ENCODE measurements around the gene REXO1.

REXO1 gene

DNA sequence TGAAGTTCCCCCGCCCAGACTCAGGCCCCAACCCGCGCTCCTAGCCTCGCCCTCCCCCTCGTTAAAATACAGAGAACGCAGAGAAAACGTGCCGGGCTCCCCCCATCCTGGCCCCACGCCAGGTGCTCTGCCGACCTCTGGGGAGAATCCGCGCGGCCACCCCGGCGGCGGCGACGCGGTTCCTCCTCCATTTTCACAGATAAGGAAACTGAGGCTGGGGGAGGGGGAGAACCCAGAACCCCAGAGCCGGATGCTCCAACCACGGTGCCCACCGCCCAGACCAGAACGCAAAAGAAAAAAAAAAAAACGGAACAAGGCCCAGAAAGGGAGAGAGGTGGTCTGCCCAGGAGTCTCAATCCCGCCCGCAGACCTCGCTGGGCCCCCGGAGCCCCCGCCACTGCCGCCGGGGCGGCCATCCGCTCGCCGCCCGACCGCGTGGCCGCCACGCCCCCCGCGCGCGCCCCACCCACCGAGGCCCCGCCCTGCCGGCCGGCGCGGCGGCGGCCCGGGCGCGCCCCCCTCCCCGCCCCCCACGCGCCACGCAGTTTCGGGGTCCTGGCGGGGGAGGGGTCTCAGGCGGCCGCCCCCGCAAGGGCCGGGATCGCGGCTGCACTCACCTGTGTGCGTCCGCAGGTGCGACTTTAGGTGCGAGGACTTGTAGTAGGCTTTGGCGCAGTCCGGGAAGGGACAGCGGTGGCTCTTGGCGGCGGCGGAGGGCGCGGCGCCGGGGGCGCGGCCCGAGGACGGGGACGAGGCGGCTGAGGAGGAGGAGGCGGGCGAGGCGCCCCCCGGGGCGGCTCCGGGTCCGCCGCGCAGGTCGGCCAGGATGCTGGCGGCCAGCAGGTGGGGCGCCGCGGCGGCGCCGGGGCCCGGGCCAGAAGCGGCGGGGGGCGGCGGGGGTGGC is 14.4 kb upstream of the REXO1 start:
- in situ Hi-C loops (cut with MboI; ENCODE audit: low sequenced_read_pairs), result no loop called here

DNA sequence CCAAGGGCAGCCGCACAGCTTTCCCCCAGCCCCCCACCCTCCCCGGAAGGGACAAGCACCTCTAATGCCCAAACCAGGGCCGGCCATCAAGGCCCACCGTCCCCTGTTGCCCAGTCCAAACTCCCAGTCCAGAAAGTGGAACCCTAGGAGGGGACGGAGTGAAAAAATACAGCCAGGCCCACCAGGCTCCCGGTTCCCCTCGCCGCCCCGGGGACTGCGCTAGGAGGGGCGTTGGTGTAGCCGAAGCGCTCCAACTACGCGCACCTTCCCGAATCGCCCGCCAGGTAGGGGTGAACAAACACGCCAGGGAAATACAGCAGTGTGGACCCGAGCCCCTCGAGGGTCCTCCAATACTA is 13.8 kb upstream of the REXO1 start:
- in situ Hi-C loops (cut with MboI; ENCODE audit: low sequenced_read_pairs), result no loop called here

DNA sequence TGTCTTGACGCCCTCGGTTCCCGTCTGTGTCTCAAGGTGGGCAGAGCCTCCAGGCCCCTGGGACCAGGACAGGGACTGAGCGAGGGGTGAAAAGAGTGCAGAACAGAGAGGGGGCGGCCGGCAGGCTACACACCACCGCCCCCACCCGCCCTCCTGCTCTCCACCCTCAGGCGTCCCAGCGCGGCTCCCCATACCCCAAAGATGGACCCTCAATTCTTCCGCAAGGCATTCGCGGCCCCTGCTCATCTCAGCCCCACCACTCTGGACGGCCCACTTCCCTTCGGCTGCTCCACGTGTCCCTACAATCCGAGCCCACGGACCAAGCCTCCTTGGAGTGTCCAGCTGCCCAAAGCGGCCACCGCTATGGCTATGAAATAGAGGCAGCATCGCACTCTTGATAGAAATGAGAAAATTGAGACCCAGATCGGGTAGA is 13.3 kb upstream of the REXO1 start:
- in situ Hi-C loops (cut with MboI; ENCODE audit: low sequenced_read_pairs), result no loop called here

GRCh38 chr19:1860821-1861598 is 12.7 kb upstream of the REXO1 start:
- in situ Hi-C loops (cut with MboI; ENCODE audit: low sequenced_read_pairs), result no loop called here

DNA sequence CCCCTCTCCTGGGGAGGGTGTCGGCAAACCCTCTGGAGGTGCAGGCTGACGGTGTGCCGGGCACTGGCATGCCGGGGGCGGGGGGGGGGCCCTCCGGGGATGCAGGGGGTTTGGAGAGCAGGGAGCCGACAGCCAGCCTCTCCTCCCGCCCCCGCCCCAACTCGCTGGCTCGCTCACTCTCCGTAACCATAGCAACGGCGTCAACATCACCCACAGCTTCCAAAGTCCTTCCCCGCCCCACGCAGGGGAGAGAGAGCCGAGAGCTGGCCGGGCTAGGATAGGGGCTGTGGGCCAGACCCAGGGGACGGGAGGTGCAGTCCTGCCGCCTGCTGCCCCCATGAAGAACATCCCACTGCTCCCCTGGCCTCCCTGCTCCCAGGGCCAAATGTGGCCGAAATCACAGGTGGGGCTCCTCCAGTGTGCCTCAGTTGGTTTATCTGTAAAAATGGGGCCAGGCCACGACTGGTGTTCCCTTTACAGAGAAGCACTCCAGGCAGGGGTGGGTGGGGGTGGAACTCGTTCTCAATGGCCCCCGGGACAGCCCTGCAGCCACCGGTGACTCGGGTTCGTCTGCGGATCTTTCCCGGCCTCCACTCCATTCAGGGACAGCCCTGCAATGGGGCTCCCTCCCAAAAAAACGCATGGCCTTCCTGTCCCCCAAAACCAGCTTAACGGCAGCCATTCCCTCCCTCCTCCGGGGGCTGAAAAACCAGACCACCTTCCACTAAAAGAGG is 11.9 kb upstream of the REXO1 start:
- in situ Hi-C loops (cut with MboI; ENCODE audit: low sequenced_read_pairs), result no loop called here

DNA sequence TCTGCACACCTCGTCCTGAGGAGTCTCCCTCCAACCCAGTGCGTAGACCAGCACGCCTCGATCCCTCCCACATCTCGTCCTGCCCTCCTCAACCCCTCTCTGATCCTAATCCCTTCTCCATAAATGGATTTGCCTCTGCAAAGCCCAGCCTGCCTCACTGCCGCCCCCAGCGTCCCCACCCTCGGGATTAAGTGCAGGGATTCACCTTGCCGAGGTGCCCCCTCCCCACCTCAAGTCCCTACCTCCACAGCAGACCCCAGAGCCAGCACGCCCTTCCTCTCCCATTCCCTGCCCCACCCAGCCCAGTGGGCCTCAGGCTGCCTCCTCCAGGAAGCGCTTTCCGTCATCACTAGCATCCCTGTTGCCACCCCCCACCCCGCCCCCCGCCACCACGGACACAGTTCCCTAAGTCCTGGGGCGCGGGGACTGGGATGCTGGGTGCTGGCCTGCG is 11.1 kb upstream of the REXO1 start:
- in situ Hi-C loops (cut with MboI; ENCODE audit: low sequenced_read_pairs), result no loop called here

- in situ Hi-C loops (cut with MboI; ENCODE audit: low sequenced_read_pairs), result no loop called here
These were observed 10.3 kb upstream of the REXO1 start for GRCh38 chr19:1858412-1859081.

- in situ Hi-C loops (cut with MboI; ENCODE audit: low sequenced_read_pairs), result no loop called here
These were observed 9.5 kb upstream of the REXO1 start for GRCh38 chr19:1857648-1858326.

DNA sequence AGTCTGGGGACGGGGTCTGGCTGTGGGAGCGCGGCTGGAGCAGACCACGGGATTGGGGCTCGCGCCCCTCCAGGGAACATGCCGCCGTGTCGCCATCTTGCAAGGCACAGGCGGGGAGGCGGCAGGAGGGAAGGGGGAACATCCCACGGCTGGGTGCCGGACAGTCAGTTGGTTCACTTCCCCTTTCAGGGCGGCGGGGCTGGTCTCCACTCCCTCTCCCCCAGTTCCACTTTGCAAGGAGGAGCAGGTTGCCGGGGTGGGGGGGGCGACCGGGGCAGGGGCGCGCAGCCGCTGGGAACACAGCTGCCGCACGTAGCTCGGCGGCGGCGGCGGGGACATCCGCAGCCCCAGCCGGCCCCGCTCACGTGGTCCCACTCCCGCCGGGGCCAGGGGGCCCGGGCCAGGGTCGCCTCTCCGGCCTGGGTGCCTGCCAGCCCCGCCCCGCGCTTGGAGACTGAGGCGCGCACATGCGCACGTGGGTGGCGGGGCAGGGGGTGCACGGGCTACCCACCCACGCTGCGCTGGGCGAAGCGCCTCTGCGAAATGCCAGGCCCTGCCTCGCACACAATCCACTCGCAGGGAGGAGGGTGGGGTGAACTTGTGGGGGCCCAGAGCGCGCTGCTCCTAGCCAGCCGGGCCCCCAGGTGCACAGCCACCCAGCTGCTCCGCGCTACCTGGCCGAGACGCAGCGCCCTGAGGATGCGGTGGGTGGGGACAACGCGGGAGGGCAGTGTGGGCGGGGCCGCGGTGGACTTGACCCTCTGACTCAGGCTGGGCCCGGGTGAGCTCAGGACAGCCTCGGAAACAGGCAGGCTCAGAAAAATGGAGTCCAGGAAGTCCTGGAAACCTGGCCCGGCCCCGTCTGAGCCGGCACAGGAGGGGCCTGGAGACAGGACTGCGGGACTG is 8.7 kb upstream of the REXO1 start:
- in situ Hi-C loops (cut with MboI; ENCODE audit: low sequenced_read_pairs), result no loop called here

- in situ Hi-C loops (cut with MboI; ENCODE audit: low sequenced_read_pairs), result no loop called here
These were observed 8.0 kb upstream of the REXO1 start for GRCh38 chr19:1856345-1856697.

- in situ Hi-C loops (cut with MboI; ENCODE audit: low sequenced_read_pairs), result no loop called here
These were observed 7.6 kb upstream of the REXO1 start for GRCh38 chr19:1855828-1856255.

DNA sequence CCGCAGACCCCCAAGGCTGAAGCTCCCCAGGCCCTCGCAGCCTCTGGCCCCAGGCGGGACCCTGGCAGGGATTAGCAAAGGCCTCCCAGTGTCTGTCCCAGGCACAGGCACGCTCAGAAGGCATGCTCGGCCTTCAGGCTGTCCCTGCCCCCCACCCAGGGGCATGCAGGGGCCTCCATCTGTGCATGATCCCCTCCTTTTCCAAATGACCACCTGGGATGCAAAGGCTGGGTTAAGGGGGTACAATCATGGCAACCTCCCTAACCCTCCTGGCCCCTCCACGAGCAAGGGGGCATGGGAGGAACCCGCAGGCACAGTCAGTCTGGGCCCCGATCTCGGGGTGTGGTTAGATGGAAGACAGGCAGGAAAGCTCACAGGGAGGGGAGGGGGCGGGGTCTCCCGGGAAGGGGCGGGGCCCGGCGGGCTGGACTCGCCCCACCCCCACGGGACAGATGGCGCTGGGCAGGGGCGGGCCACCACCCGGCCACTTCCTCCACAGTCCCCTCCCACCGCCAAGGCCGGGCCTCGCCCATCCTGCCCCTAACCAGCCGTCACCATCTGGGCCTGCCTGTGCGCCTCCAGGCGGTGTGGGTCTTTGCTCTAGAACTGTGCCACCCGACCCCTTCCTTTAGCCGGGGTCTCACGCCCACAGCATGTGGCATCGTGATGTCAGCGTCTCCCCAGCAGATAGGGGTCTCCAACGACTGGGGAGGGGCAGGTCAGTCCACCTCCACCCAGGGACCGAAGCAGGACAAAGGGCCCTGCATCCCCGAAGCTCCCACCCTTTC is 7.0 kb upstream of the REXO1 start:
- in situ Hi-C loops (cut with MboI; ENCODE audit: low sequenced_read_pairs), result no loop called here

GRCh38 chr19:1854542-1855039 is 6.3 kb upstream of the REXO1 start:
- in situ Hi-C loops (cut with MboI; ENCODE audit: low sequenced_read_pairs), result no loop called here

DNA sequence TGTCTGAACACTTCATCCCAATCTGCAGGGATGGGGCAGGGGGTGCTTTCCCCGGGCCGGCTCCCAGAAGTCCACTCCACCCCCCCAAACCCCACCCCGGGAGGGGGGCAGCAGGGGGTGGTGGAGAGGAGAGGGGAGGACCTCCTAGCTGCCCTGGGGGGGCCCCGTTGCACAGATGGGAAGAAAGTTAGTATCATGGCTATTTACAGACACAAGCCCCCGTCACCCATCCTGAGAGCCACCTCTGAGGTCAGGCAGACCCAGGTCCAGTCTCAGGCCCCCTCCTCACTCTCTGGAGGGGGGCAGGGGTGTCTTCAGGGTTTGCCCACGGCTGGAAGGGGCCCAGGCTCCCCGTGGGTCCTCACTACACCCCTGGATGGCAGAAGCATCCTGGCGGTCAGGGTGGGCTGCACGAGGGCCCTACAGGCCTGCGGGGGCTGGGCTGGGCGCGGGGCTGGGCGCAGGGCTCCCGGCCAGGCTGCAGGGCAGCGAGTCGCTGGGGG is 5.8 kb upstream of the REXO1 start:
- in situ Hi-C loops (cut with MboI; ENCODE audit: low sequenced_read_pairs), result no loop called here

GRCh38 chr19:1853295-1854038 is 5.2 kb upstream of the REXO1 start:
- in situ Hi-C loops (cut with MboI; ENCODE audit: low sequenced_read_pairs), result no loop called here

DNA sequence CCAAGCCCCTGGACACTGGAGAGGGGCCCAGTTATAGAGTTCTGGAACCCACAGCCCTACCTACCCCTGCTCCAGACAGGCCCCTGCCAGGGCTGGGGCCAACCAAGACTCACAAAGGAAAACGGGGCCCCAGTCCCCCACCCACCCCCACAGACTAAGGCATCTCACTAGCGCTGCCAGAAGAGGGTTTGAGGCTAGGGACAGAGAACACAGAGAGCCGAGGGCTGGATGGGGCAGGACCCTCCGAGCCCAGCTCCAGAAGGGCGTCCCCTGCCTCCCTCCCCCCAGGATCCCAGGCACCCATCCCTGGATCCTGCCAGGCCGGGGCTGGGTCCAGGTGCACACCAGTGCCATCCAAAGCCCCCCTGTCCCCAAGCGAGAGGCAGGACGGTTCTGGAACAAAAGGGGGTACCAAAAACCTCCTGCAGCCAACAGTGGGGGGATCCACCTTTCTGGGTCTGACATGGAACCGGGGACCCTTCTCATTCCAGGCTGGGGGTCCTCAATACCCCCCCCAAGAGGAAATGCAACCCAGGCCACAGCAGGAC is 4.4 kb upstream of the REXO1 start:
- in situ Hi-C loops (cut with MboI; ENCODE audit: low sequenced_read_pairs), result no loop called here

Data from HL-60/S4 (cell line).